GM18502 (cell line): ENCODE results near the gene GRID2.
"Not testable (repeated sequence)": the region's sequence is repeated elsewhere in the genome, so short reads cannot be mapped to it uniquely, and the experiment has no call there.

Experiments used
- ATAC-seq: cut with Tn5 transposase; IDR thresholded peaks from one replicate; pipeline ENCODE4 v1.9.1; 2021; ENCODE audit warnings: mild to moderate bottlenecking; ENCODE audit not compliant: unreplicated experiment, poor library complexity

The GRID2 gene

GRCh38 chr4:92421920-92422319, 118.2 kb downstream of the GRID2 start:
- peak; percentile 93 for ATAC-seq

GRCh38 chr4:92433272-92433758, 129.5 kb downstream of the GRID2 start:
- ATAC-seq: no peak

GRCh38 chr4:92438722-92439121, 135.0 kb downstream of the GRID2 start:
- ATAC-seq: not testable (repeated sequence)

DNA sequence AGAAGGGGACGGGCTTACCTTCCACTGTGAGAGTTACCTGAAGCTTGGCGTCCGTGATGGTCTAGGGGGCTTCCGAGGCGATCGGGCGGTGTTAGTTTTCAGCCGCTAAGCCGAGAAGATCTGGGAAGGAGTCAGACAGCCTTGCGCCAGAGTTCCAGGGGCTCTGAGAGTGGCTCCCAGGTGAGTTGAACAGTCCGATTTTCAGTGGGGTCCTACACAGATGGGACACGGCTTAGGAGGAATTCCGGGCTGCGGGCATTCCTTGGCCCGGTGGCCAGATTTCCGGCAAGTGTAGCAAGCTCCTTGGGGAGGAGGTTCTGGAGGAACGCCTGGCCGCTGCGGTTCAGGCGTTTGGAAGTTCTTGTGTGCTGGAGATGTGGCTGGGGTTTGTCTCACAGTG, 138.4 kb downstream of the GRID2 start:
- not testable (repeated sequence) for ATAC-seq

DNA sequence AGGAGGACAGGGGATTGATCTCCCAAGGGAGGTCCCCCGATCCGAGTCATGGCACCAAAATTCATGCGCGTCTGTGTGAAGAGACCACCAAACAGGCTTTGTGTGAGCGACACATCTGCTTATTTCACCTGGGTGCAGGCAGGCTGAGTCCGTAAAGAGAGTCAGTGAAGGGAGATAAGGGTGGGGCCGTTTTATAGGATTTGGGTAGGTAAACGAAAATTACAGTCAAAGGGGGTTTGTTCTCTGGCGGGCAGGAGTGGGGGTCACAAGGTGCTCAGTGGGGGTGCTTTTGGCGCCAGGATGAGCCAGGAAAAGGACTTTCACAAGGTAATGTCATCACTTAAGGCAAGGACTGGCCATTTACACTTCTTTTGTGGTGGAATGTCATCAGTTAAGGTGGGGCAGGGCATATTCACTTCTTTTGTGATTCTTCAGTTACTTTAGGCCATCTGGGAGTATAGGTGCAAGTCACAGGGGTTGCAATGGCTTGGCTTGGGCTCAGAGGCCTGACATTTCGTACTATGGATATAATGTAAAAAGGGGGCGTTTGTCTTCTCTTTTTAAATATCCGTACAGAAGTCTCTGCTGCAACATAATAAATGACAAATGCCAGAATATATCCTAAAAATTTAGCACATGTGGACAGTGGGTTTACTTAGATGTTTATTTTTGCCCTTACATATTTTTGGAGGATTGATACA, 140.5 kb downstream of the GRID2 start:
- ATAC-seq: not testable (repeated sequence)

GRCh38 chr4:92445127-92445526, 141.4 kb downstream of the GRID2 start:
- ATAC-seq: no peak

DNA sequence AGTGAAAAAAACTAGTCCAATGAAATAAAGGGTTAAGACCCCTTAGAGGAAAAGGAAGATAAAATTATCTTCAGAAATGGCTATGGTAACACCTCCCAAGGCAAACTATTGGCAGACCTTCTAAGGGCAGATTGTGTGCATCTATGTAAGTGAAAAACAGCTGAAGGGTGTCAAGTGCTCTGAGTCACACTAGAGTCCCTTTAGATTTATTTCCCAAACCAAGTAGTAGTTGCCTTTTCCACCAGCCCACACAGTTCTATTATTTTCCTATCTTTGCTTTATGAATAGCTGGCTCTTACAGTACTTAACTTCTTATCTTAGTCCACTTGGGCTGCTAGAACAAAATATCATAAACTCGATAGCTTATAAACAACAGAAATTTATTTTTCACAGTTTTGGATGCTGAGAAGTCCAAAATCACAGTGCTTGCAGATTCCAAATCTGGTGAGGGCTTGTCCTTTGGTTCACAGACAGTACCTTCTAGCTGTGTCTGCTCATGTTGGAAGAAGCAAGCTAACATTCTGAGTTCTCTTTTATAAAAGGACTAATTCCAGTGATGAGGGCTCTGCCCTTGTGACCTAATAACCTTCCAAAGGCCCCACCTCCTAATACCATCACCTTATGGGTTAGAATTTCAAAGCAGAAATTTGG, 143.6 kb downstream of the GRID2 start:
- ATAC-seq: no peak

DNA sequence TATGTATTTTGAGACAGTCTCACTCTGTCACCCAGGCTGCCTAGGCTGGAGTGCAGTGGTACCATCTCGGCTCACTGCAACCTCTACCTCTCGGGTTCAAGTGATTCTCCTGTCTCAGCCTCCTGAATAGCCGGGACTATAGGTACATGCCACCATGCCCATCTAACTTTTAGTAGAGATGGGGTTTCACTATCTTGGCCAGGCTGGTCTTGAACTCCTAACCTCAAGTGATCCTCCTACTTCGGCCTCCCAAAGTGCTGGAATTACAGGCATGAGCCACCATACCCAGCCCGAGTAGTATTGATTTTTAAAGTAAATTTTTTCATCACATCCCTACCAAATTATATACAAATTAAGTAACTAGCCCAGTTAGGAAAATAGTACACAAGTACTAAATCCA, 144.4 kb downstream of the GRID2 start:
- not testable (repeated sequence) for ATAC-seq

GRCh38 chr4:92450694-92451093, 146.9 kb downstream of the GRID2 start:
- no peak for ATAC-seq

GRCh38 chr4:92451782-92452181, 148.0 kb downstream of the GRID2 start:
- ATAC-seq: no peak

- ATAC-seq: not testable (repeated sequence)
These were observed 148.6 kb downstream of the GRID2 start for GRCh38 chr4:92452383-92452782.

GRCh38 chr4:92455329-92455839, 151.6 kb downstream of the GRID2 start:
- ATAC-seq: no peak

- ATAC-seq: no peak
These were observed 152.2 kb downstream of the GRID2 start for GRCh38 chr4:92455951-92456350.

- no peak for ATAC-seq
These were observed 158.0 kb downstream of the GRID2 start for GRCh38 chr4:92461732-92462131.

GRCh38 chr4:92477298-92477697, 173.5 kb downstream of the GRID2 start:
- no peak for ATAC-seq

- no peak for ATAC-seq
These were observed 179.6 kb downstream of the GRID2 start for GRCh38 chr4:92483341-92483740.

- ATAC-seq: no peak
These were observed 184.7 kb downstream of the GRID2 start for GRCh38 chr4:92488496-92488895.

- no peak for ATAC-seq
These were observed 193.4 kb downstream of the GRID2 start for GRCh38 chr4:92497141-92497540.

DNA sequence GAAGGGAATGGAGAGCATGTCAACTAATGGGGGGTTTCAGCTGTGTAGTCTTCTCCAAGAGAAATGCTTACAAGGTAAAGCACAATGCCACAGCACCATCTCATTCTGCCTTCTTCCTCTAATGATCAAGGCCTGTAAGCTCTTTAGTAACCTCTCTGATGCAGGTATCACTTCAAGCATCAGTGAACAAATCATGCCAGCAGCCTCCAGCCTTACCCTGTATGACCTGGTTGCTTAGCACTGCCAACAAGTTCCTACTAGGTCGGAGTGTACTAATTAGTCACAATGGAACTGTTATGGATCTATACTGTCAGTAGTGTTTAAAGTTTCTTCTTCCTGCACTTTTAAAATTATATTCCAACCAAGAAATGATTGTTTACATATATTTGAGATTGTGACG, 197.7 kb downstream of the GRID2 start:
- ATAC-seq: no peak

DNA sequence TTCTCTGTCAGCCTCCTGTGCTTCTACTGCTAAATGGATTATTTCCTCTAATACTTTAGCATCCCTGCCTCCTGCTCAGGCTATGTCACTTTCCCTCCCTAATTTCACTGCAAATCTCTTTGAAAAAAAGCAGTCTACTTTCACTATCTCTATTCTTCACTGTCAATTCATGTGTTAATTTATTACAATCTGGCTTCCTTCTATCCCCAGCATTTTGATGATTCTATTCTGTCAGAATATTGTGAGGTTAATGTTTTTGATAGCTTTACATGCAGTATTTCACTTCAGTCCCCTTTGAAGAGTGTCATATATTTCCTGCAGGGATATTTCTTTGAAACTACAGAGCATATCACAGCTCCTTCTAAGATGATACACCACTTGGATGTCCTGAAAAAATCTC, 203.2 kb downstream of the GRID2 start:
- no peak for ATAC-seq

GRCh38 chr4:92514627-92515026, 210.9 kb downstream of the GRID2 start:
- no peak for ATAC-seq

DNA sequence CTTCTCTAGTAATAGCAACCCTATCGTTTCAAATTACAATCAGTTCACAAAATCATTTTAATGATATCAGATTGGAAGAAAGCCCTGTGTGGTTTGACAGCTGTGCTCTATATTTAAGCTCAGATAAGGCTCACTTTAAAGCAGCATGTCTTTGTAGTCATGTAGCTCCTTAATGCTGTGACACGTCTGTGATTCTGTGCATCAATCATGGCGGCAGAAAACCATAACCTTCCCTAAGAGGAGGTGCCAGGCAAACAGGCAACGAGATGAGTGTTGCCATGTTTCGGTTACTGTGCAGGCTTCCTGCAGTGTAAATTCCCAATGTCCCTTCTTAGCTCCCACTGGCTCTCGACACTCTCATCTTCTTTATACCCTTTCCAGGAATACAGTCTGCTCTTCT, 212.7 kb downstream of the GRID2 start:
- no peak for ATAC-seq
